ENCODE data around the gene CELF4.

Gene CELF4

DNA sequence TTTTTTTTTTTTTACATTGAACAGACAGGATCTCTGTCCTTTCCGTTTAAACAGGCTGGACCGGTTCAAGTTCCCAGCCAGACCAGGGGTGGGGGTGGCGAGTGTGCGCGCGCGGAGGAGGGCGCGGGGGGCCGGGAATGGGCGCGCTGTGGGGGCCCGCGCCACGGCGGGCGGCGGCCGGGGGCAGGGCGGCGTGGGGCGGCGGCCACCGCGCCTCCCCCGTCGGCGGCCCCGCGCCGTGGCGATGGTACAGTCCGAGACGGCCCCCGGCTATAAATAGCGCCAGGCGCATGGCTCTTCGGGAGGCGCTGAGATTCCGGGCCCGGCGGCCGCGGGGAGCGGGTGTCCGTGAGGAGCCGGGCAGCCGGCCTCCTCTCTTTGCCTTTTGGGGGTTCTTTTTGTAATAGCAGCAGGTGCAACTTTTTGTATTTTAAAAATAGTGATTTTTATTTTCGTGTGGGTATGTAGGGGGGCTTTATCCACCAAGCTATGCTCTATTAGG is 430 bp upstream of the CELF4 start:
- intact Hi-C loops (cut with micrococcal nuclease), result no loop called here
- Mint-ChIP-seq H3K4me1 (ENCODE audit: low read depth) (peaks cover 5% of the 10 kb centered on the region), H3K27me3 (peaks cover 79% of the 10 kb centered on the region), H3K9me3 (no peaks in the 10 kb centered on the region), H3K4me3 (no peak overlapping the region), H3K36me3 (ENCODE audit: low read depth) (no peaks in the 10 kb centered on the region), H3K27ac (no peak overlapping the region)

DNA sequence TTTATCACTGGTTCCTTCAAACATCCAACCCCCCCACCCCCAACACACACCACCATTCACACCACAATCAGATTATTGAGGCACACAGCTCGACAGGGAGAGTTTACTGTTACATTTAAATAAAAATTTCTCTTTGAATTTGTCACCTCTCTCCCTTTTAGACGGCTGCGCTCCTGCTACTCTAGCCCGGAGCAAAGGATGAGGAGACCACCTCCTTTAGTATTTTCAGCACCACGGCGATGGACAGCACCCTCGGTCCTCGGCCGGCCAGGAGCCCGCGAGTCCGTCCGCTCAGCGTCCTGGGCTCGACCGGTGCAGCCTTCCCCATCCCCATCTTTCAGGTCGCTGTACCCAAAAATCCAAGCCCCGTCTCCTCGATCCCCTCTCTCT is 892 bp downstream of the CELF4 start:
- no peak overlapping the region for H3K4me3 Mint-ChIP-seq
- peaks cover 5% of the 10 kb centered on the region for H3K4me1 Mint-ChIP-seq (ENCODE audit: low read depth)
- H3K9me3 Mint-ChIP-seq, result no peaks in the 10 kb centered on the region
- no peak overlapping the region for H3K27ac Mint-ChIP-seq
- intact Hi-C loops (cut with micrococcal nuclease), result no loop called here
- no peaks in the 10 kb centered on the region for H3K36me3 Mint-ChIP-seq (ENCODE audit: low read depth)
- H3K27me3 Mint-ChIP-seq, result peaks cover 71% of the 10 kb centered on the region

DNA sequence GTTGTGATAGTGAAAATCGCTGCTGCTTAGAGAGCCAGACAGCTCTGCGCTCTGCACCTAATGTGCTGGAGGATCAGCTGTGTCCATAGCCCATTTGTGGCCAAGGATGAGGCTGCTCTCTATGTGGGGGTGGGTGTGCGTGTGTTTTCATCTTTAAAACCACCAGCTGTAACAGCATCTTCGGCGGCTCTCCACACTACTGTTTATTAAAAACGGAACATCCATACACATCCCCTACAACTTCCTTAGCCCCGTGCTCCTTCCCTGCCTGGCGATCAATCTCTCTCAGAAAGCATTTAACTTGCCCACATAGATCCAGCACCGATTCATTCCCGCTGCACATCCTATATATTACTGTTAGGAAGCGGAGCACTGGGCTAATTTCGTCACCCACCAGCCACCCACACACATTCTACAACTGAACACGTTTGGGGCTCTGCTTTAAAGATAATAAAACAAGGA is 1.6 kb downstream of the CELF4 start:
- H3K27ac Mint-ChIP-seq, result no peak overlapping the region
- H3K27me3 Mint-ChIP-seq, result peaks cover 68% of the 10 kb centered on the region

DNA sequence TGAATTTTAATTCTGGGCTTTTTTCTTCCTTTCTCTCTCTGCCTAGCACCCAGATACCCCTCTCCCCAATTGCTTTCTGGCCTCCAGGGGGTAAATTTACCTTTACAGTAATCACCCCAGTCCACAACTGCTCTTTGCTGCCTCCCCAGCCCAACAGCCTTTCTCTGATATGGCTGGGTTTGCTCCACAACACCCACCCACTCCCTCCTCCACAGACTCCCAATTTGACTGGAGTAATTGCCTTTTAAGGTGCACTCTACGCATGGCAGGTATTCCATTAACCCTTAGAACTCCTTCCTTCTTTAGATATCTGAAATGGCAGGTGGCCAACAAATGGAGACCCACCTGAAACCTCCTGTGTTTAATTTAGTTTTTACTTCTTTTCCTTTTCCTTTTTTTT is 3.6 kb downstream of the CELF4 start:
- intact Hi-C loops (cut with micrococcal nuclease), result no loop called here
- Mint-ChIP-seq H3K9me3 (no peaks in the 10 kb centered on the region), H3K4me1 (ENCODE audit: low read depth) (peaks cover 5% of the 10 kb centered on the region), H3K27ac (no peak overlapping the region), H3K27me3 (peaks cover 53% of the 10 kb centered on the region), H3K4me3 (no peak overlapping the region), H3K36me3 (ENCODE audit: low read depth) (no peaks in the 10 kb centered on the region)

More for the DNA sequence above, 1.6 kb downstream of the CELF4 start:
- Mint-ChIP-seq H3K9me3 (no peaks in the 10 kb centered on the region), H3K4me3 (no peak overlapping the region), H3K4me1 (ENCODE audit: low read depth) (peaks cover 5% of the 10 kb centered on the region), H3K36me3 (ENCODE audit: low read depth) (no peaks in the 10 kb centered on the region)
- intact Hi-C loops (cut with micrococcal nuclease), result no loop called here

DNA sequence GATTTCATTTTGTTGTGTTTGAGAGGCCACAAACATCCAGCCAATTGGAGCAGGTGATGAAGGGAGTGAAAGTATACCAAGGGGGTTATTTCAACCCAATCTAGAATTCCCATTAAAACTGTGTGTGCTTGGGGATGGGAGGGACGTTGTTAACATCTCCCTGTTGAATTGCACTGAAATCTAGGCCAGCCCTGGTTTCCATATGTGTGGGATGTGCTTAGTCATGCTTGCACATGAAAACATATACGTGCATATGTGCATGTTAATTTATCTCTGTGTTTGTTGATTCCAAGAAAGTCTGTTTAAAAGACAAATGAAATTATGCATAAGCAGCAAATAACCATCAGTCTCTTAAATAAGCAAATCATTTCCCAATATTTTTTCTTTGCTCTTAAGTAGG is 5.6 kb downstream of the CELF4 start:
- peaks cover 35% of the 10 kb centered on the region for H3K27me3 Mint-ChIP-seq
- intact Hi-C loops (cut with micrococcal nuclease), result no loop called here
- H3K36me3 Mint-ChIP-seq (ENCODE audit: low read depth), result no peaks in the 10 kb centered on the region
- no peak overlapping the region for H3K4me3 Mint-ChIP-seq
- H3K4me1 Mint-ChIP-seq (ENCODE audit: low read depth), result no peaks in the 10 kb centered on the region
- H3K9me3 Mint-ChIP-seq, result no peaks in the 10 kb centered on the region
- no peak overlapping the region for H3K27ac Mint-ChIP-seq

DNA sequence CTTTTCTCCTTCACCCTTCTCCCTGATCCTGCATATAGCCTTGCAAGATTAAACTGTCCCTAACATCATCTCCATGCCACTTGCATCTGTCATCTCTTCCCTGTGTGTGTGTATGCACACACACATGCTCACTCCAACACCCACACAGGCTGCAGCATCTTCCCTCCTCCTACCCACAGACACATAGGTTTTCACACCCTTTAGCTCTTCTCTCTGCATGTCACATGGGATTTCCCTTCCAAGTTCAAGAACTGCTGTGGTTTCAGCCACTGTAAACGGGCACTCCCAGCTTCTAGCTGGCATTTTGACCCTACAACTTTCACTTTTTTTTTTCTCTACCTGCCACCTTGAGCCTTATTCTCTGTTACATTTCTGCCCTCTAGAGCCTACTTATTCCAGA is 6.4 kb downstream of the CELF4 start:
- peaks cover 27% of the 10 kb centered on the region for H3K27me3 Mint-ChIP-seq
- H3K4me3 Mint-ChIP-seq, result no peak overlapping the region
- no peak overlapping the region for H3K27ac Mint-ChIP-seq
- intact Hi-C loops (cut with micrococcal nuclease), result no loop called here
- no peaks in the 10 kb centered on the region for H3K4me1 Mint-ChIP-seq (ENCODE audit: low read depth)
- H3K9me3 Mint-ChIP-seq, result no peaks in the 10 kb centered on the region
- no peaks in the 10 kb centered on the region for H3K36me3 Mint-ChIP-seq (ENCODE audit: low read depth)

DNA sequence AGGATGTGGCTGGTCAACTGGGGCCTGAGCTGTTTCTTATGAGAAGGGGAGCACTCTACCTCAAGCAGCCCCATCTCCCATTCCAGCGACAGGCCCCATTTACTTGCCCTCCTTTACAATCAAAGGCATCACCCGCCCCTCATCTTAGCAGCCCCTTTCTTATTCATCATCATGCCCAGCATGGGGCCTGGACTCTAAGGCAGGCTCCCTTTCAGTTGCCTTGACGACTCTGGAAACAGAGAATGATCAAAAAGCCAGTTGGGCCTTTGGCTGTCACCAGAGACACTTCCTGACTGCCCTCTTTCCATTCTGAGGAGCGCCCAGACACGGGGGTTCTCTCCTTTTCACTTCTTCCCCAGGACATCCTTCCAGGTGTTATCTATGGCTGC is 11.2 kb downstream of the CELF4 start:
- H3K27me3 Mint-ChIP-seq, result peaks cover 7% of the 10 kb centered on the region
- H3K4me1 Mint-ChIP-seq (ENCODE audit: low read depth), result no peaks in the 10 kb centered on the region
- no peaks in the 10 kb centered on the region for H3K9me3 Mint-ChIP-seq
- no peak overlapping the region for H3K4me3 Mint-ChIP-seq
- H3K36me3 Mint-ChIP-seq (ENCODE audit: low read depth), result no peaks in the 10 kb centered on the region
- H3K27ac Mint-ChIP-seq, result no peak overlapping the region
- intact Hi-C loops (cut with micrococcal nuclease), result no loop called here

DNA sequence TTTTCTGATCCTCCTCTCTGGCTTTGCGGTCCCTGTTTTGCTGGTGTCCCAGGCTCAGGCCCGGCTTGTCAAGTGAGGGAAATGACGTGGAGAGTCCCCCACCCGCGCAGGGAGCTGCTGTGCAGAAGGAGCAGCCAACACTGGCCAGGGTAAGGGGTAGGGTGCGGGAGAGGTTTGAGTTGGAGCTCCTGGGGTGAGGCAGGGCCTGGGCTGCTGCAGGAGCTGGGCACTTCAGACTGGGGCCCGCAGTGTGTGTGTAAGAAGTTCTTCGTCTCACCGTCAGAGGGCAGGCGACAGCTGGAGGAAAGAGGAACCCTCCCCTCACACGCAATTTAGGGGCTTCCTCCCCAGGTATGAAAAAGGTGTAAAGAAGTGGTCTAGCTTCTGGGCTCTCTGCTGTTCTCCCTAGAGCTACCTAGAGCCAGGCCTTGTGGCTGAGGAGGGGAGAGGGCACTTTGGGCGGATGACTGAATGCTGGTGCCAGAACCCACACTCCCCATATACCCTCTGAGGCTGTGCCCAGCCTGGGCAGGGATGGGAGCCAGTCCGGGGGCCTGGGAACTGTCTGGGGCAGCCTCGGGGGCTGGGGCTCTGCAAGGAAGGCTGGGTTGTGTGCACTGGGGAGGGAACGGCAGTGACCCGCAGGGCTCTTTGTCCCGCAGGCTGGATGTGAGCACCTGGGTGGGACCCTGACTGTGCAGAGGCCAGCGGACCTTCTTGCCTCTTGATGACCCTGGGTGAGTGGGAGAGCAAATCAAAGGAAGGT is 11.8 kb downstream of the CELF4 start:
- no peaks in the 10 kb centered on the region for H3K9me3 Mint-ChIP-seq
- H3K4me3 Mint-ChIP-seq, result no peak overlapping the region
- intact Hi-C loops (cut with micrococcal nuclease), result no loop called here
- H3K27me3 Mint-ChIP-seq, result peaks cover 3% of the 10 kb centered on the region
- no peak overlapping the region for H3K27ac Mint-ChIP-seq
- no peaks in the 10 kb centered on the region for H3K4me1 Mint-ChIP-seq (ENCODE audit: low read depth)
- H3K36me3 Mint-ChIP-seq (ENCODE audit: low read depth), result no peaks in the 10 kb centered on the region

DNA sequence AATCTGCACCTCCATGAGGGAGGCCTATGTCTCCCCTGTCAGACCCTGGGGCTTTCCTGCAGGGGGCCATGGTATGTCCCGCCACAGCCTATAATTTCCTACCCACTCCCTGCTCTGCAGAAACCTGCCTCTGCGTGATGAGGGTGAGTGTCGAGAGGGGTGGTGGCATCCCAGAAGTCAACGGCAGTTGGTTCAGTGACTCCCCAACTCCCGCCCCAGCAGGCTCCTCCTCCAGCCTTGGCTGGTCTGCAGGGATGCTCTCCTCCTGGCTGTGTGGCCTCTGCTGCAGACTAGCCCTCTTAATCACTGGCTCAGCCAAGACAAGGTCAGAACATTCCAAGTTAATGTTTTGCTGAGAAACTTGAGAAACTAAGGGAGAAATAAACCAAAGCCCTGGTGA is 13.3 kb downstream of the CELF4 start:
- no peaks in the 10 kb centered on the region for H3K36me3 Mint-ChIP-seq (ENCODE audit: low read depth)
- no peak overlapping the region for H3K4me3 Mint-ChIP-seq
- H3K9me3 Mint-ChIP-seq, result no peaks in the 10 kb centered on the region

DNA sequence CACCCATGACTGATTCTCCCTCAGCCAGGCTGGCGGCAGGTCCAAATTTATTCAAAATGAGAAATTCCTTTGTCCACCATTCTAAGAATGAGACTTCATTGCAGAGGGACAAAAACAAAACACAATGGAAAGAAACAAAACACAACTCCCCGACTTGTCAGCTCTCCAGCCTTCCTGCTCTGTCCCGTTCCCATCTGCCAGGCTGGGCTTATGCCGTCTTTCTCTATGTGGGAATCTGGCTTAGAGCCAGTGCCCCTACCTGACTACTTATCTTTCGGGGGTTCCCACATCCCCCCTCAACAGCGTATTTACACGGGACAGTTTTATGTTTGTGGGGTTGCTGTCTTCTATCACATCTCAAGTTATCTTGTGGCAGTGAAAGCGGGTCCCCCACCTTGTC is 13.8 kb downstream of the CELF4 start:
- intact Hi-C loops (cut with micrococcal nuclease), result no loop called here
- H3K27me3 Mint-ChIP-seq, result no peaks in the 10 kb centered on the region
- no peak overlapping the region for H3K4me3 Mint-ChIP-seq
- H3K36me3 Mint-ChIP-seq (ENCODE audit: low read depth), result no peaks in the 10 kb centered on the region
- no peaks in the 10 kb centered on the region for H3K4me1 Mint-ChIP-seq (ENCODE audit: low read depth)
- no peak overlapping the region for H3K27ac Mint-ChIP-seq
- H3K9me3 Mint-ChIP-seq, result no peaks in the 10 kb centered on the region

More for the DNA sequence above, 13.3 kb downstream of the CELF4 start:
- no peaks in the 10 kb centered on the region for H3K27me3 Mint-ChIP-seq
- H3K27ac Mint-ChIP-seq, result no peak overlapping the region
- intact Hi-C loops (cut with micrococcal nuclease), result no loop called here
- H3K4me1 Mint-ChIP-seq (ENCODE audit: low read depth), result no peaks in the 10 kb centered on the region

DNA sequence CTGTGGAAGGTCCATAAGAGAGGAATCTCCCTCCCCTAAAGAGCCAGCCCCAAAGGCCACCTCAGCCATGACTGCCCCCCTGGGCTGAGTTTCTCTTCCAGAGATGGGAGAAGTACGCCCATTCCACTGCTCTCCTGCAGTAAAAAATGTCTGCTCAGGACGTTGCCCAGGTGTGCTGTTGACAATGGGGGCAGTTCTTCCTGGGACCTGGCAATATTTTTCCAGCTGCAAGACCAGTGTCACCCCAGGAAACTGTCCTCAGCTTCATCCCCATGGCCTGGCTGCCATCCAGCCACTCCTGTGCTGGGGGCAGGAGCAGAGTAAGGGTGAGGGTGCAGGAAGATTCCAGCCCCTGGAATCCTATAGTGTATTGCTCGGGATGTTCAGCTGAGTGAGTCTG is 14.3 kb downstream of the CELF4 start:
- no peaks in the 10 kb centered on the region for H3K4me1 Mint-ChIP-seq (ENCODE audit: low read depth)
- no peaks in the 10 kb centered on the region for H3K36me3 Mint-ChIP-seq (ENCODE audit: low read depth)
- no peaks in the 10 kb centered on the region for H3K27me3 Mint-ChIP-seq
- no peak overlapping the region for H3K27ac Mint-ChIP-seq
- intact Hi-C loops (cut with micrococcal nuclease), result no loop called here
- no peaks in the 10 kb centered on the region for H3K9me3 Mint-ChIP-seq
- no peak overlapping the region for H3K4me3 Mint-ChIP-seq

DNA sequence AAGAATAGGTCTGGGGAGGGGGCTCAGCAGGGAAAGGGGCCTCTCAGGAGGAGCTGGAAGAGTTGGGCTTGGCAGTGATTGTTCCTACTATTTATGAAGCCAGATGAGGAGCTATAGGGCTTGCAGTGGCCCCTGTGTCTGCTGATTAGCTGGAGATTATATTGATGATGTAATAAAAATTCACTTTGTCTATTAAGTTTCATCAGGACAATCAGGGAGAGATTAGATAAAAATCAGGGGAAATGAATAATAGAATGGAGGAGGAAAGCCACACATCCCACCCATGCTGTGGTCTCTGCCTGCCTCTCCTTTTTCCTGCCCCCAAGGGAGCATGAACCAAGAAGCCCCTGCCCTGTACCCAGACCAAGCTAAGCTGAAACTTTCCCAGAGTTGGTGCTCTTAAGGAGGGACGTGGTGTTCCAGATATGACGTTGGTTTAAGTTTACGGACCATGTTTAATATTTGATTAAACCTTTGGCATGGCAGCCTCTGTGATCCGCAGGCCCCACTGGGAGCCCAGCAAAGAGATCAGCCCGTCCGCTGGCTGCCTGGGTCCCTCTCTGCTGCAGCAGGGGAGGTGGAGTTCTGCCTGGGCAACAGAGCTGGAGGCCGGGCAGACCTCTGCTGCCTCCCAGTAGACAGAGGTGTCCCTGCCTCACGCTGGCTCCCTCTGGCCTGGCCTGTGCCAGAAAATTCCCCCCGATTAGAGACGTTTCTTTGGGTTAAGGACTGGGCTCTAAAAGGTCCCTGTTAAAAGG is 15.3 kb downstream of the CELF4 start:
- Mint-ChIP-seq H3K4me1 (ENCODE audit: low read depth) (no peaks in the 10 kb centered on the region), H3K27me3 (no peaks in the 10 kb centered on the region), H3K27ac (no peak overlapping the region), H3K9me3 (no peaks in the 10 kb centered on the region), H3K4me3 (no peak overlapping the region), H3K36me3 (ENCODE audit: low read depth) (no peaks in the 10 kb centered on the region)
- intact Hi-C loops (cut with micrococcal nuclease), result no loop called here

DNA sequence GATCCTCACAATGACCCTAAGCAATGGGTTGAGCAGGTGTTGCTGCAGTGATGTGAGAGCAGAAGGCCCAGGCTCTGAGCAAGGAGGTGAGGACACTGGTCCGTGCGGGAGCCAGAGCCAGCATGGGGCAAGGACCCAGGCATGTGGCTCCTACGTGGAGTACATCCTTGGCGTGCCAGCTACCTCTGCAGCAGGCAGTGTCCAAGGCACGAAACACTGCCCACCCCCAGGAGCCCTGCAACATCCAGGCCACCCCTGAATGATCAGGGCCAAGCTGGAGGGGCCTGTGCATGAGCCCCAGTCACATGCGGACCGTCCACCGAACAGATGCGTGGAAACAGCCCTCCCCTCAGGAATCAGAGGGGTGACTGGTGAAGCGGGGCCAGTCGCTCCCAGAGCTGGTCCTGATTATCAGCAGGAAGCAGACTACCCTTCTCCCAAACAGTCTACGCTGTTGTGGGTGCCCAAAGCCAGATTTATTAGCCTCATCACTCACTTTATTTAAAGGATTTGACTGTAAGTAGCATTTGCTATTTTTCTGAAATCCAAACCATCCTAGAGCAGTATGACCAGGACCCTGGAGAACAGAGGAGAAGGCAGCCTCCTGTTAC is 16.8 kb downstream of the CELF4 start:
- Mint-ChIP-seq H3K4me1 (ENCODE audit: low read depth) (no peaks in the 10 kb centered on the region), H3K27ac (no peak overlapping the region)
- intact Hi-C loops (cut with micrococcal nuclease), result no loop called here

DNA sequence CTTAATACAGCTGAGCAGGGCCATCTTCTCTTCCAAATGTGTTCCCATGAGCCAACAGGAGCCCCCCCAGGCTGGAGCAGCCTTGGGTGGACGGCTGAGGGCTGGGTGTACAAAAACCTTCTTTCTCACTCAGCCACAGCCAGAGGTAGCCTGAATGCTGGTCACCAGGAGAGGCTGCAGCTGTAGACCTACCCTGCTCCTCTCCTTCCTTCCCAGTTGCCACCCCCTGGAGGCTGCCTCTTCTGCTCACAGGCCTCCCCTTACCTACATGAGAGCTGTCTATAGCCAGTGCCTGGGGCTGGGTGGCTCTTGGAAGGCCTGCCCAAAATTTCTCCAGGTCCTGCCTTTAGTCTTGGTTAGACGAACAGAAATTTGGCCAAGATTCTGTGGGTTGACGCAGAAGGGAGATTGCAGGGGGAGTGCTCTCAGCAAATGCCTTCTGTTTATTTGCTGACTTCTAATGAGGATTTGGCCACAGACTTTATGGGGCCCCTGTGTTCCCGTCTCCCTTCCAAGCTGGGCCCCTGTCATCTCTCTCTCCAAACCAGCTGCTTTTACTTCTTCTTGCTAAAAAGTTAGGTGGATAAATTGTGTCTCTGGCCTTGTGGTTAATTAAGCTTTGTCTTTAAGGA is 18.3 kb downstream of the CELF4 start:
- H3K27me3 Mint-ChIP-seq, result peaks cover 2% of the 10 kb centered on the region
- no peaks in the 10 kb centered on the region for H3K9me3 Mint-ChIP-seq
- no peak overlapping the region for H3K27ac Mint-ChIP-seq
- intact Hi-C loops (cut with micrococcal nuclease), result no loop called here
- H3K4me1 Mint-ChIP-seq (ENCODE audit: low read depth), result no peaks in the 10 kb centered on the region
- no peak overlapping the region for H3K4me3 Mint-ChIP-seq
- H3K36me3 Mint-ChIP-seq (ENCODE audit: low read depth), result no peaks in the 10 kb centered on the region

More for the DNA sequence above, 16.8 kb downstream of the CELF4 start:
- H3K9me3 Mint-ChIP-seq, result no peaks in the 10 kb centered on the region
- H3K36me3 Mint-ChIP-seq (ENCODE audit: low read depth), result no peaks in the 10 kb centered on the region
- no peak overlapping the region for H3K4me3 Mint-ChIP-seq
- H3K27me3 Mint-ChIP-seq, result no peaks in the 10 kb centered on the region
